Glomerular visceral epithelial cell (primary cell): ENCODE measurements around the gene NMUR1.

Experiments
- DNase-seq: peaks from one replicate; pipeline ENCODE4 v3.0.0-alpha.2; 2016; ENCODE audit errors: extremely low spot score

The NMUR1 gene

GRCh38 chr2:231486851-231487596 lies 43.2 kb downstream of the NMUR1 start:
- DNase-seq: no peak

- no peak for DNase-seq
Observed at GRCh38 chr2:231483398-231484329, 46.6 kb downstream of the NMUR1 start.

GRCh38 chr2:231482806-231483391 lies 47.3 kb downstream of the NMUR1 start:
- peak; percentile 61 for DNase-seq

GRCh38 chr2:231480781-231481180 lies 49.5 kb downstream of the NMUR1 start:
- DNase-seq: no peak

GRCh38 chr2:231479455-231479854 lies 50.8 kb downstream of the NMUR1 start:
- DNase-seq: no peak

- DNase-seq: no peak
Observed at GRCh38 chr2:231476920-231477319, 53.3 kb downstream of the NMUR1 start.

- DNase-seq: no peak
Observed at GRCh38 chr2:231475965-231476364, 54.3 kb downstream of the NMUR1 start.
